B cell (primary cell): ENCODE data around the gene ATP12A. TPM values are rescaled to one million over a fixed set of nuclear protein-coding genes. Genes with fewer than 3 reads are reported as not detected.

Experiments
- ATAC-seq: fragments of 200-7000 bp; cut with Tn5 transposase; one replicate; pipeline ENCODE4 v1.10.0; 2021; ENCODE audit warnings: low read depth, mild to moderate bottlenecking, moderate number of reproducible peaks, moderate library complexity
- CTCF ChIA-PET: fragments of 350-600 bp; sonication (Branson Sonifier 250); formaldehyde crosslinking; loops from one replicate; lab custom pipeline; 2021; ENCODE audit warnings: antibody characterized with exemption, inconsistent platforms; lab: Charles Lee
- POLR2A ChIA-PET: fragments of 350-600 bp; sonication (Branson Sonifier 250); formaldehyde crosslinking; loops from one replicate; lab custom pipeline; 2021; ENCODE audit warnings: antibody characterized with exemption; lab: Charles Lee
- DNase-seq: peaks from one replicate; pipeline ENCODE4 v3.0.0; 2013
- H2AFZ ChIP-seq: 2 replicates; pipeline ENCODE4 v1.6.1; 2012; ENCODE audit warnings: mild to moderate bottlenecking, low read depth, low read length; ENCODE audit not compliant: insufficient read depth, poor library complexity, severe bottlenecking
- H3K27ac ChIP-seq, 2 donors: 1 replicate in 1 of 2; 2 replicates in 1 of 2; pipeline ENCODE4 v1.5.1; 2012 to 2013; ENCODE audit warnings: low read length in 2 of 2, mild to moderate bottlenecking in 2 of 2, moderate library complexity in 1 of 2
- H3K27me3 ChIP-seq, 4 experiments: fragments of 200-600 bp in 1 of 4; sonication (generic) in 1 of 4; replicated peaks in 1 of 4; 1 replicate in 2 of 4; 2 replicates in 2 of 4; pipeline versions ENCODE4 v1.6.1 to v1.7.0; 2013 to 2016; ENCODE audit warnings: low read length in 3 of 4, mild to moderate bottlenecking in 2 of 4, mixed read lengths in 1 of 4, moderate library complexity in 1 of 4; ENCODE audit not compliant: insufficient read depth in 4 of 4, control insufficient read depth in 3 of 4; ENCODE audit errors: control extremely low read depth in 1 of 4
- H3K36me3 ChIP-seq, 2 experiments: replicated peaks in 1 of 2; 1 replicate in 1 of 2; 2 replicates in 1 of 2; pipeline versions ENCODE4 v1.6.1 to v1.7.1; 2013; ENCODE audit warnings: low read length in 1 of 2; ENCODE audit not compliant: insufficient read depth in 2 of 2, control insufficient read depth in 1 of 2; ENCODE audit errors: control extremely low read depth in 1 of 2, extremely low read depth in 1 of 2
- H3K4me1 ChIP-seq, 2 donors: fragments of 200-600 bp in 1 of 2; sonication (generic) in 1 of 2; 1 replicate in 1 of 2; 2 replicates in 1 of 2; pipeline versions ENCODE4 v1.5.1 to v1.6.1; 2013 to 2017; ENCODE audit warnings: low read length in 2 of 2; ENCODE audit not compliant: control insufficient read depth in 2 of 2, insufficient read depth in 2 of 2
- H3K4me2 ChIP-seq: replicated peaks from 2 replicates; pipeline ENCODE3; 2012; ENCODE audit warnings: mild to moderate bottlenecking, low read depth, low read length; ENCODE audit not compliant: poor library complexity, severe bottlenecking
- H3K4me3 ChIP-seq, 5 experiments: fragments of 200-600 bp in 1 of 5; sonication (generic) in 1 of 5; 1 replicate in 3 of 5; 2 replicates in 2 of 5; pipeline versions ENCODE4 v1.5.1 to v1.7.0; 2011 to 2016; ENCODE audit warnings: low read length in 4 of 5, mild to moderate bottlenecking in 4 of 5, low read depth in 2 of 5, control low read depth in 1 of 5, moderate library complexity in 1 of 5; ENCODE audit not compliant: insufficient read depth in 1 of 5; ENCODE audit errors: control extremely low read depth in 1 of 5, extremely low read depth in 1 of 5
- H3K79me2 ChIP-seq: fragments of 200-600 bp; sonication (generic); one replicate; pipeline ENCODE4 v1.6.0; 2016; ENCODE audit warnings: low read length; ENCODE audit not compliant: control insufficient read depth, insufficient read depth
- H3K9ac ChIP-seq: fragments of 200-600 bp; sonication (generic); 2 replicates; pipeline ENCODE4 v1.6.1; 2017; ENCODE audit warnings: mild to moderate bottlenecking, low read length, moderate library complexity
- H3K9me3 ChIP-seq, 3 donors: one replicate each; pipeline versions ENCODE4 v1.6.1 to v1.7.1; 2013; ENCODE audit warnings: low read length in 2 of 3; ENCODE audit not compliant: control insufficient read depth in 2 of 3, insufficient read depth in 1 of 3; ENCODE audit errors: control extremely low read depth in 1 of 3
- H4K20me1 ChIP-seq: 2 replicates; pipeline ENCODE4 v1.6.0; 2012; ENCODE audit warnings: mild to moderate bottlenecking, low read length; ENCODE audit not compliant: insufficient read depth, control insufficient read depth, poor library complexity, severe bottlenecking
- H3K27ac Mint-ChIP-seq: one replicate; pipeline ENCODE4 v1.8.0; 2021; ENCODE audit warnings: mixed read lengths
- H3K27me3 Mint-ChIP-seq: one replicate; pipeline ENCODE4 v1.8.0; 2021; ENCODE audit warnings: mixed read lengths
- H3K4me1 Mint-ChIP-seq: one replicate; pipeline ENCODE4 v1.8.0; 2021; ENCODE audit warnings: mixed read lengths
- H3K4me3 Mint-ChIP-seq: one replicate; pipeline ENCODE4 v1.8.0; 2021; ENCODE audit warnings: mixed read lengths
- H3K9me3 Mint-ChIP-seq: one replicate; pipeline ENCODE4 v1.8.0; 2022; ENCODE audit warnings: mixed read lengths; ENCODE audit not compliant: insufficient read depth
- EZH2 ChIP-seq: IDR thresholded peaks from 2 replicates; pipeline ENCODE4 v1.6.1; 2012; ENCODE audit warnings: borderline replicate concordance, low read depth, mild to moderate bottlenecking, moderate library complexity, low read length; ENCODE audit not compliant: insufficient read depth, poor library complexity, severe bottlenecking
- WGBS: methylation state at CpG from one replicate; pipeline ENCODE4 v1.1.5; 2013; ENCODE audit warnings: missing lambda C conversion rate; ENCODE audit not compliant: insufficient coverage; 5-methylcytosine and 5-hydroxymethylcytosine counted together
- intact Hi-C: fragments of 100-400 bp; cut with micrococcal nuclease; formaldehyde crosslinking; loops from one replicate; pipeline ENCODE4 v1.10.0; 2022
- polyA plus RNA-seq: library from polyadenylated mRNA; depleted of rRNA; stranded (reverse); fragments of >200 nt; gene quantifications from 2 replicates; pipeline ENCODE4 v1.2.3, GENCODE V29; 2012
- total RNA-seq, 2 donors: library from RNA; stranded (reverse); fragments of 120-200 nt in 1 of 2; gene quantifications; 1 replicate in 1 of 2; 2 replicates in 1 of 2; pipeline versions ENCODE4 v1.2.3 to v1.2.4, GENCODE V29; 2013 to 2022
- TF ChIP-seq, protein P1 (sequence below): fragments of 200-600 bp; IDR thresholded peaks from one replicate; pipeline ENCODE4 v1.8.0; 2022; ENCODE audit warnings: antibody characterized with exemption, mild to moderate bottlenecking

Gene ATP12A
- total and polyA plus RNA-seq, 2 donors (not counting 1 experiment from before 2014, with no cell fraction given) = not detected

DNA sequence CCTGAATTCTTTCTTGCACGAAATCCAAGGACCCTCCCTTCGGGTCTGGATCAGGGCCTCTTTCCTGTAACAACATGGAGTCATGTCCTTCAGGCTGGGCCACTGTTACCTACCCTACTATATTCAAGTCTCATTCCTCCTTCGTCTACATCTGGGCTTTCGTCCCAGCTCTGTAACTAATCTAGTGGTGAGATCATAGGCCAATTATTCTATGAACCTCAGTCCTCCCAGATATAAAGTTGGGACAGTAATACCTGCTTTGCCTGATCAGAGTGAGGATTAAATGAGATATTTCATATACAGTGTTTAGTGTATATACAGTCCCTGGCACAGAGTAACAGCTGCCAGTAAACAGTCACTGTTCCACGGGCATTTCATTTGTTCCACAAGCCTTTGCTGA lies 48.3 kb upstream of the ATP12A start:
- no peaks in the 10 kb centered on the region for H3K9me3 ChIP-seq
- no peaks in the 10 kb centered on the region for H3K27me3 ChIP-seq
- H4K20me1 ChIP-seq = no peaks in the 10 kb centered on the region
- ATAC-seq (no peak), DNase-seq (no peak)
- ChIA-PET POLR2A (no interaction called here), CTCF (no interaction called here)
- H3K27ac ChIP-seq = no peak overlapping the region
- intact Hi-C loops = no loop called here
- WGBS = 90% methylated on average over 3 of the region's 5 CpGs
- peaks cover 0 to 5% of the 10 kb centered on the region in 2 donors for H3K4me1 ChIP-seq
- H3K4me2 ChIP-seq = no peak overlapping the region
- no peak overlapping the region for H3K9ac ChIP-seq
- H3K79me2 ChIP-seq = no peaks in the 10 kb centered on the region
- Mint-ChIP-seq H3K4me3 (no peak overlapping the region), H3K27ac (no peak overlapping the region), H3K9me3 (no peaks in the 10 kb centered on the region), H3K27me3 (peaks cover 3% of the 10 kb centered on the region), H3K4me1 (peaks cover 2% of the 10 kb centered on the region)
- H3K4me3 ChIP-seq = no peak overlapping the region
- no peak for TF ChIP-seq EZH2
- TF ChIP-seq, protein P1, sequence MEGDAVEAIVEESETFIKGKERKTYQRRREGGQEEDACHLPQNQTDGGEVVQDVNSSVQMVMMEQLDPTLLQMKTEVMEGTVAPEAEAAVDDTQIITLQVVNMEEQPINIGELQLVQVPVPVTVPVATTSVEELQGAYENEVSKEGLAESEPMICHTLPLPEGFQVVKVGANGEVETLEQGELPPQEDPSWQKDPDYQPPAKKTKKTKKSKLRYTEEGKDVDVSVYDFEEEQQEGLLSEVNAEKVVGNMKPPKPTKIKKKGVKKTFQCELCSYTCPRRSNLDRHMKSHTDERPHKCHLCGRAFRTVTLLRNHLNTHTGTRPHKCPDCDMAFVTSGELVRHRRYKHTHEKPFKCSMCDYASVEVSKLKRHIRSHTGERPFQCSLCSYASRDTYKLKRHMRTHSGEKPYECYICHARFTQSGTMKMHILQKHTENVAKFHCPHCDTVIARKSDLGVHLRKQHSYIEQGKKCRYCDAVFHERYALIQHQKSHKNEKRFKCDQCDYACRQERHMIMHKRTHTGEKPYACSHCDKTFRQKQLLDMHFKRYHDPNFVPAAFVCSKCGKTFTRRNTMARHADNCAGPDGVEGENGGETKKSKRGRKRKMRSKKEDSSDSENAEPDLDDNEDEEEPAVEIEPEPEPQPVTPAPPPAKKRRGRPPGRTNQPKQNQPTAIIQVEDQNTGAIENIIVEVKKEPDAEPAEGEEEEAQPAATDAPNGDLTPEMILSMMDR = no peak
- no peak overlapping the region for H2AFZ ChIP-seq
- H3K36me3 ChIP-seq = no peaks in the 10 kb centered on the region

DNA sequence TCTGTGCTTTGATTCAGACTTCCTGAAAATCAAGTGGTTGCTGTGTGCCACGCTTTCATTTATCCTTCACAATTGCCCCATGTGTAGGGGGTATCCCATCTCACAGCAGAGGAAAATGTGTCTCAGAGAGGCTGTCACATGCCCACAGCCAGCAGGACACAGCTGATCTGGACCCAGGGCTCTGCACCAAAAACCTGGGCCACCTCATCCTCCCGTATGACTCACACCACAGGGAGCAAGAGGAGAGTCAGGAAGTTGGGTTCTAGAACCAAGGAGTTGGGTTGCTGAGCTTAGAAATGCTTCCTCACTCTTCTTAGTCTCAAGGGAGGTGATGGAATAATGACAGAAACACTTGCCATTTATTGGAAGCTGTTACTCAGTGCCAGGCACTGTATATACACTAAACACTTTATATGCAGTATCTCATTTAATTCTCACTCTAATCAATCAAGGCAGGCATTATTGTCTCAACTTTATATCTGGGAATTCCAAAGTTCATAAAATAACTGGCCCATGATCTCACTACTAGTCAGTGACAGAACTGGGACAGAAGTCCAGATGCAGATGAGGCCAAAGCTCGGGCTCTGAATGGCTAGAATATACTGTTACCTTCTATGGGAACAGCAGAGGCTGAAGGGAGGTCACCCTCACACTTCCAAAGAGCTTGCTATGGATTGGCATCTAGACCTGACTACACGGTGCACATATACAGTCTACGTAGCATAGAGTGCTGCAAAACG lies 47.7 kb upstream of the ATP12A start:
- no peak overlapping the region for H3K27ac Mint-ChIP-seq
- peaks cover 2% of the 10 kb centered on the region for H3K4me1 Mint-ChIP-seq
- POLR2A ChIA-PET = no interaction called here
- TF ChIP-seq EZH2 = no peak
- TF ChIP-seq, protein P1 = no peak
- DNase-seq (no peak), ATAC-seq (no peak)
- intact Hi-C loops = no loop called here
- no peaks in the 10 kb centered on the region for H3K36me3 ChIP-seq
- H3K4me3 ChIP-seq = no peak overlapping the region
- no peak overlapping the region for H3K4me2 ChIP-seq
- H3K27me3 ChIP-seq = no peaks in the 10 kb centered on the region
- no peaks in the 10 kb centered on the region for H3K9me3 Mint-ChIP-seq
- 89% methylated on average over 5 of the region's 6 CpGs for WGBS
- peaks cover 0 to 3% of the 10 kb centered on the region in 2 donors for H3K4me1 ChIP-seq
- CTCF ChIA-PET = no interaction called here
- no peak overlapping the region for H3K27ac ChIP-seq
- H3K9me3 ChIP-seq = peaks cover 0 to under 1% (median 0%) of the 10 kb centered on the region in 3 donors
- H2AFZ ChIP-seq = no peak overlapping the region
- peaks cover 3% of the 10 kb centered on the region for H3K27me3 Mint-ChIP-seq
- H3K9ac ChIP-seq = no peak overlapping the region
- no peaks in the 10 kb centered on the region for H4K20me1 ChIP-seq
- no peak overlapping the region for H3K4me3 Mint-ChIP-seq
- H3K79me2 ChIP-seq = no peaks in the 10 kb centered on the region
